ENCODE data around the gene NLRC5.
"Not testable (repeated sequence)": the region's sequence is repeated elsewhere in the genome, so short reads cannot be mapped to it uniquely, and the experiment has no call there.

Gene NLRC5

GRCh38 chr16:57109259-57110105 lies 120.1 kb downstream of the NLRC5 start:
- DNase-seq, result not testable (repeated sequence)

- DNase-seq, result no peak
These were observed 121.6 kb downstream of the NLRC5 start for GRCh38 chr16:57110937-57111336.

- DNase-seq, result no peak
These were observed 122.1 kb downstream of the NLRC5 start for GRCh38 chr16:57111420-57111819.

DNA sequence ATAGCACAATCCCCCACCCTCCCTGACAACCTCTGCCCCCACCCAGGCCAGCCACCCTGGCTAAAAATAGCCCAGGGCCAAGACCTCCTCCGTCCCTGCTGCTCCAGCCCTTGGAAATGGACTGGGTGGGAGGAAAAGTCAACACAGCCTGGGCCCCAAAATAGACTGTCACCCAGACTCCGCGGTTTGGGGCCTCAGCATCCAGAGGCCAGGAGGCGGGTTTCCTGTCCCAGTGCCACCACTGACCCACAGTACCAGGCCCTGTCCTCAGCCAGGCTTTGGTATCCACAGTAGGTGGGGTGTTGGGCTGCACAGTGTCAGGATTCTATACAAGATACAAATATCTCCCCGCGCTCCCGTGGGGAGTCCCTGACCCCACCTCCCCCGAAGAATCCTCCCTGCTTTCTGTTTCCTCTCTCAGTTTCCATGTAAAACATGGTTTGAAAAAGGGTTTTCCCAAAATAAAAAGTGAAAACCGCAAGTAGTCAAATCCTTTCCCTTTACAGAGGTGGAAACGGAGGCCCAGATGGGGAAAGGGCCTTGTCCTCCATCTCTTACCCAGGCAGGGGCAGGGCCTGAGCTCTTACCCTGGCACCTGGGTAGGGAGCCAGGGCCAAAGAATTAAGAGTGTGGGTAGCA lies 123.2 kb downstream of the NLRC5 start:
- no peak for DNase-seq

- no peak for DNase-seq
These were observed 123.7 kb downstream of the NLRC5 start for GRCh38 chr16:57113042-57113453.

- no peak for DNase-seq
These were observed 124.3 kb downstream of the NLRC5 start for GRCh38 chr16:57113664-57114063.

DNA sequence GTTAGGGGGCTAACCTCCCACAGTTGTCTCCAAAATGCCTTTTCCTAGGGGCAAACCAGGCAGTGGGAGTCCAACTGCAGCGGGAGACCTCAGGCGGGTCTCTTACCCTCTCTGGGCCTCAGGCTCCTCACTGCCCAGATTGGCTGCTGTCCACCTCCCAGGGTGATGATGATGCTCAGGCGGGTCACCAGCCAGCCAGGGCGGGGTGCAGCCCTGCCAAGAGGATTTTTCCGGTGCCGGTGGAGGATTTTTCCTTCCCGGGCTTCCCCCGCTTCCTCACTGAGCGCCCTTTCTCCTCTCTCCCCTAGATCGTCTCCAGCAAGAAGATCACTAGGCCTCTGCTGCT lies 125.8 kb downstream of the NLRC5 start:
- DNase-seq, result no peak

- DNase-seq, result no peak
These were observed 126.3 kb downstream of the NLRC5 start for GRCh38 chr16:57115514-57116182.

- DNase-seq, result no peak
These were observed 129.2 kb downstream of the NLRC5 start for GRCh38 chr16:57118461-57119084.

- DNase-seq, result no peak
These were observed 134.0 kb downstream of the NLRC5 start for GRCh38 chr16:57123216-57123973.

DNA sequence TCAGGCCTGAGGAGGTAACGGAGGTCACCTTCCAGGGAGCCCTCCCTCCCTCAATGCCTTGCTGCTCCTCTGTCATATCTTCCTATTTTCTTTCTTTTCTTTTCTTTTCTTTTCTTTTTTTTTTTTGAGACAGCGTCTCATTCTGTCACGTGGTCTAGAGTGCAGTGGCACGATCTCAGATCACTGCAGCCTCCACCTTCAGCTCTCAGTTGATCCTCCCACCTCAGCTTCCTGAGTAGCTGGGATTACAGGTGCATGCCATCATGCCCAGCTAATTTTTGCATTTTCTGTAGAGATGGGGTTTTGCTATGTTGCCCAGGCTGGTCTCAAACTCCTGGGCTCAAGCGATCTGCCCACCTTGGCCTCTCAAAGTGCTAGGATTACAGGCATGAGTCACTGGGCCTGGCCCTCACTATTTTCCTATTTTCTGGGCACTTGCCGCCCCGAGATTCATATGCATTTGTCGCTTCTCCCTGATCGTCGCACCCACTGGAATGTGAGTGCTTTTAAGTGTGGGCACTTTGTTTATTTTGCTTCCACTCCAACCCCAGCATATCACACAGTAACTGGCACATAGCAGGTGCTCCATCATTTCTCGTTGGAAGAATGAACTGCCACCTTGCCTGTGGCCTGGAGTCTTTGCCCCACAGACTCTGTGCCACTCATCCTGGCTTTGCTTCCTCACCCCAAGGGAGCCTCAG lies 134.8 kb downstream of the NLRC5 start:
- DNase-seq, result no peak

DNA sequence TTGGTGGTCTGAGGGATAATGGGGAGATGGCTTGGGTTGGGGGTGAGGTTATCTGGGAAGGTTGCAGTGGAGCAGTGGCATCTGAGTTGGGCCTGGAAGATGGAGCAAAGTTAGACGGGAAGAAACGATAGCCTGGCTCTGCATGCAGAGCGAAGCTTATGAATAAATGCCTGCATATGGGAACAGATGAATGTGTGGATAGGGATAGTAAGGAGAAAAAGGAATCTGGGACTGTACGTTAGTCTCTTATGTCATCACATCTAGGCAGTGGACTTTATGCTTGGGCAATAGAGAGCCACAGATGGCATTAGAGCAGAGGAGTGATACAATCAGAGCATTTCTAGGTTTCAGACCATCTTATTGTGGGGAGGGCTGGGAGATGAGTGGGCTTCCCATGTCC lies 136.0 kb downstream of the NLRC5 start:
- no peak for DNase-seq

DNA sequence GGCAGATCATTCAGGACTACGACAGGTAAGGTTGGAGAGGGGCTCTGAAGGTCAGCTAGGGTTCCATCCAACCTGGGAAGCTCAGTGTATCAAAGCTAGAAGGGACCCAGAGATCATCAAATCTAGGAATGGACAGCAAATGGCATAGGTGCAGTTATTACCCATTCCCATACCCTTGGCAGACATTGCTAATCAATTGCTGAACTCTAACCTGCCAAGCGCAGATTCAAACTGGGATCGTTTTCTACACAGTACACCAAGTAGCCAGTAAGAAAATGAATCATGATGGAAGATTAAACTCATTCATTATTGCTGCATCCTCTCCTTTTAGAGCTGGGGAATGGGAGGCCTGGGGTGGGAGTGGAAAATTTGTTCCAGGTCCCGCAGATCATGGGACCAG lies 136.6 kb downstream of the NLRC5 start:
- DNase-seq, result no peak

DNA sequence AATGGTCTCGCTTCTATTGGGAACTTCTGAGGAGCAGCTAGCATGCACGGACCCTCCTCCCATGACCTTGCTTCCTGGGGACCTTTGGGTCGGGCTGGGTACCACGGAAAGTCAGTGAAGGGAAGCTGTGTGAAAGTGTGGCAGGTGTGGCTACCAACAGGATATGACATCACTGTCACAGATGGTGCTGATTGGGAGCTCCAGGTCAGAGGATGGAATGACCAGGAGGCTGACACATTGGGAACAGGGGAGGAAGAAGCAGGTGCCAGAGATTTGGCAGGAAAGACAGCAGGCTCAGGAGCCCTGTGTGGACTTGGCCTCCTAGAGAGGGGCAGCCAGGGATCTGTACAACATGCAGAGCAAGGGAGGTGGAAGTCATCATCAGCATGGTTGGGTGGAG lies 137.1 kb downstream of the NLRC5 start:
- no peak for DNase-seq

GRCh38 chr16:57127037-57127763 lies 137.8 kb downstream of the NLRC5 start:
- no peak for DNase-seq

GRCh38 chr16:57127836-57128235 lies 138.5 kb downstream of the NLRC5 start:
- DNase-seq, result no peak

- DNase-seq, result no peak
These were observed 139.5 kb downstream of the NLRC5 start for GRCh38 chr16:57128771-57129389.

GRCh38 chr16:57130950-57131321 lies 141.6 kb downstream of the NLRC5 start:
- DNase-seq, result no peak

- DNase-seq, result no peak
These were observed 142.1 kb downstream of the NLRC5 start for GRCh38 chr16:57131351-57131970.

DNA sequence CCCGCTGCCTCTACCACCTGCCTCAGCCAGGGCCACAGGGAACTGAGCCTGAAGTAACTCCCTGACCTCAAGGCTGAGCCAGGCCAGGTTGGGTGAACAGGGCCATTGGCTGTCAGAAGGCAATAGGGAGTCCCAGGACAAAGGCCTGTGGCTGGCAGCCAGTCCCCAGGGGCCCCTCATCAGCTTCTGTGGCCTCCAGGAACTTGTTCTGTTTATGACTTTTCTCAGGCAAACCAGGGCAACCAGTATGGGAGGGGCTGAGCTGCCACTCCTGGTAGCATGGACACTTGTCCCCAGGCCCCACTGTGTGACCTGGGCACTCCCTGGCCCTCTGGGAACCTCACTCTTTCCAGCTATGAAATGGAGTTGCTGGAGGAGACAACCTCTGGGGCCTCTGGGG lies 143.1 kb downstream of the NLRC5 start:
- no peak for DNase-seq

DNA sequence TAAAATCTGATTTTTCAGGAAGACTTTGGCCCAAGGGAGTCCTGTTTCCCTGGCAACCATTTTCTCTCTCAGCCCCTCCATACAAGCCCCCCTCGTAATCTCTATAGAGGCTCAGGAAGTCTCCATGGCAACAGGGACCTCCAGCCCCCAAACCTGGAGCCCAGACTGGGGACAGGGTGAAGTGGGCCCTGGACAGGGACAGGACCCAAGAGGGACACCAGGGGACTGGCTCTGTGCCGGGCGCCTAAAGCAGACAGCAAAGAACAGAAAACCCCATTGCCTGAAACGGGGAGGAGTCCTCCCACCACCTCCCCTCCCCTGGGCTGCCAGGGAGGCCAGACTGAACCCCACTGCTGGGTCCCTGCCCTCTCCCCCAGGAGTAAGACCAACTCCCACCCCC lies 143.7 kb downstream of the NLRC5 start:
- DNase-seq, result no peak
